ENCODE data around the gene GET4.

The GET4 gene

DNA sequence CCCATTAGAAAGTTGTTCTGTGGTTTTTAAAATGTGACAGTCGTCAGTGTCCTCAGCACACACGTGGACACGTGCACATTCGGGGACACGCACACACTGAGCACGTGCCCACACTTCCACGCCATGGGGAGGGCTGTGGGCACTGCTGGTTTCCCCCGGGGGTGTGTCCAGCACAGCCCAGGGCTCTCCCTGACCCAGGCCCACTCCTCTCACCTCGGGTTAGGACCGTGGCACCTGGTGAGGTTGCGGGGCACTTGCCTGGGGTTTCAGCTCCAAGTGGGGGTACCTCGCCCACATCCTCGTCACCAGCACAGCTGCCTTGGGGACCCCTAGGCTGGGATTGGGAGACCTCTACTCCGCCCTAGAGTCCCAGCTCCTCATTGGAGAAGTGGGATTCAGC, 20.7 kb downstream of the GET4 start:
- no peak overlapping the region for H3K4me3 ChIP-seq (ENCODE audit: control insufficient read depth, low read depth, low read length)
- no peak for DNase-seq (ENCODE audit: low read depth)
- TF ChIP-seq, protein P1, sequence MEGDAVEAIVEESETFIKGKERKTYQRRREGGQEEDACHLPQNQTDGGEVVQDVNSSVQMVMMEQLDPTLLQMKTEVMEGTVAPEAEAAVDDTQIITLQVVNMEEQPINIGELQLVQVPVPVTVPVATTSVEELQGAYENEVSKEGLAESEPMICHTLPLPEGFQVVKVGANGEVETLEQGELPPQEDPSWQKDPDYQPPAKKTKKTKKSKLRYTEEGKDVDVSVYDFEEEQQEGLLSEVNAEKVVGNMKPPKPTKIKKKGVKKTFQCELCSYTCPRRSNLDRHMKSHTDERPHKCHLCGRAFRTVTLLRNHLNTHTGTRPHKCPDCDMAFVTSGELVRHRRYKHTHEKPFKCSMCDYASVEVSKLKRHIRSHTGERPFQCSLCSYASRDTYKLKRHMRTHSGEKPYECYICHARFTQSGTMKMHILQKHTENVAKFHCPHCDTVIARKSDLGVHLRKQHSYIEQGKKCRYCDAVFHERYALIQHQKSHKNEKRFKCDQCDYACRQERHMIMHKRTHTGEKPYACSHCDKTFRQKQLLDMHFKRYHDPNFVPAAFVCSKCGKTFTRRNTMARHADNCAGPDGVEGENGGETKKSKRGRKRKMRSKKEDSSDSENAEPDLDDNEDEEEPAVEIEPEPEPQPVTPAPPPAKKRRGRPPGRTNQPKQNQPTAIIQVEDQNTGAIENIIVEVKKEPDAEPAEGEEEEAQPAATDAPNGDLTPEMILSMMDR (IDR thresholded peaks at IDR 0.05; ENCODE audit: control insufficient read depth, insufficient read depth, low read depth, low read length, missing control alignments): no peak

- no peak overlapping the region for H3K4me3 ChIP-seq (ENCODE audit: control insufficient read depth, low read depth, low read length)
- DNase-seq (ENCODE audit: low read depth): no peak
- TF ChIP-seq, protein P1 (IDR thresholded peaks at IDR 0.05; ENCODE audit: control insufficient read depth, insufficient read depth, low read depth, low read length, missing control alignments): no peak
Observed at GRCh38 chr7:897771-898376, 21.5 kb downstream of the GET4 start.

- DNase-seq (ENCODE audit: low read depth): no peak
- TF ChIP-seq, protein P1 (IDR thresholded peaks at IDR 0.05; ENCODE audit: control insufficient read depth, insufficient read depth, low read depth, low read length, missing control alignments): no peak
- no peak overlapping the region for H3K4me3 ChIP-seq (ENCODE audit: control insufficient read depth, low read depth, low read length)
Observed at GRCh38 chr7:898460-898854, 22.1 kb downstream of the GET4 start.

- TF ChIP-seq, protein P1 (IDR thresholded peaks at IDR 0.05; ENCODE audit: control insufficient read depth, insufficient read depth, low read depth, low read length, missing control alignments): no peak
- no peak overlapping the region for H3K4me3 ChIP-seq (ENCODE audit: control insufficient read depth, low read depth, low read length)
- DNase-seq (ENCODE audit: low read depth): no peak
Observed at GRCh38 chr7:898855-899681, 22.7 kb downstream of the GET4 start.

DNA sequence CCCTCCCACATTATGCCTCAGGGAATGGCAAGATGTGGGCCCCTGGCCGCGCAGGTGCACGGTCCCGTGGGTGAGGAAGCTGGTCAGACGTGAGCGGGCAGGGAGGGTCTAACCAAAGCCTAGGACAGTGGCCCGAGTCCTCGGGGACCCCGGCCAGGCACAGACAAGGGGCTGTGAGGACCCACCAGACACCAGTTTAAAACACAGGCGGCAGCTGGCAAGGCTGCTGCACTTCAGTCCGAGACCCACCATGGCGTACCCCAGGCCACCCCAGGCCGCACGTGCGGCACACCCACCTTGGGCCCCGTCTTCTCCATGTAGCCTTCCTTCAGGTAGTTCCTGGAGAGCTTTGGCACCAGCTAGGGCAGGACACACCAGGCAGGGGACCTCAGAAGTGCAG, 23.5 kb downstream of the GET4 start:
- H3K4me3 ChIP-seq (ENCODE audit: control insufficient read depth, low read depth, low read length): no peak overlapping the region

GRCh38 chr7:900331-901040, 24.1 kb downstream of the GET4 start:
- H3K4me3 ChIP-seq (ENCODE audit: control insufficient read depth, low read depth, low read length): no peak overlapping the region
- TF ChIP-seq, protein P1 (IDR thresholded peaks at IDR 0.05; ENCODE audit: control insufficient read depth, insufficient read depth, low read depth, low read length, missing control alignments): no peak
- DNase-seq (ENCODE audit: low read depth): no peak

More for the DNA sequence above, 23.5 kb downstream of the GET4 start:
- DNase-seq (ENCODE audit: low read depth): no peak
- TF ChIP-seq, protein P1 (IDR thresholded peaks at IDR 0.05; ENCODE audit: control insufficient read depth, insufficient read depth, low read depth, low read length, missing control alignments): no peak
